GM18858 (cell line): ENCODE data around the gene USP17L12.
"Not testable (repeated sequence)": the region's sequence is repeated elsewhere in the genome, so short reads cannot be mapped to it uniquely, and the experiment has no call there.

Experiments used
- ATAC-seq: cut with Tn5 transposase; IDR thresholded peaks from one replicate; pipeline ENCODE4 v1.9.1; 2021; ENCODE audit not compliant: unreplicated experiment

Gene USP17L12, protein sequence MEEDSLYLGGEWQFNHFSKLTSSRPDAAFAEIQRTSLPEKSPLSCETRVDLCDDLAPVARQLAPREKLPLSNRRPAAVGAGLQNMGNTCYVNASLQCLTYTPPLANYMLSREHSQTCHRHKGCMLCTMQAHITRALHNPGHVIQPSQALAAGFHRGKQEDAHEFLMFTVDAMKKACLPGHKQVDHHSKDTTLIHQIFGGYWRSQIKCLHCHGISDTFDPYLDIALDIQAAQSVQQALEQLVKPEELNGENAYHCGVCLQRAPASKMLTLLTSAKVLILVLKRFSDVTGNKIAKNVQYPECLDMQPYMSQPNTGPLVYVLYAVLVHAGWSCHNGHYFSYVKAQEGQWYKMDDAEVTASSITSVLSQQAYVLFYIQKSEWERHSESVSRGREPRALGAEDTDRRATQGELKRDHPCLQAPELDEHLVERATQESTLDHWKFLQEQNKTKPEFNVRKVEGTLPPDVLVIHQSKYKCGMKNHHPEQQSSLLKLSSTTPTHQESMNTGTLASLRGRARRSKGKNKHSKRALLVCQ

GRCh38 chr4:9219852-9220251 is at the start of gene USP17L12:
TSS of gene USP17L12 (plus strand) at chr4:9220152. CDS start at chr4:9220152, 0 bp downstream.
- not testable (repeated sequence) for ATAC-seq

- not testable (repeated sequence) for ATAC-seq
Observed at GRCh38 chr4:9210357-9210756, 9.6 kb upstream of the USP17L12 start, which contains the start of gene USP17L10. TSS of gene USP17L10 (plus strand) at chr4:9210657. CDS start at chr4:9210657, 0 bp downstream.

GRCh38 chr4:9214701-9215100 is 5.3 kb upstream of the USP17L12 start:
- not testable (repeated sequence) for ATAC-seq

DNA sequence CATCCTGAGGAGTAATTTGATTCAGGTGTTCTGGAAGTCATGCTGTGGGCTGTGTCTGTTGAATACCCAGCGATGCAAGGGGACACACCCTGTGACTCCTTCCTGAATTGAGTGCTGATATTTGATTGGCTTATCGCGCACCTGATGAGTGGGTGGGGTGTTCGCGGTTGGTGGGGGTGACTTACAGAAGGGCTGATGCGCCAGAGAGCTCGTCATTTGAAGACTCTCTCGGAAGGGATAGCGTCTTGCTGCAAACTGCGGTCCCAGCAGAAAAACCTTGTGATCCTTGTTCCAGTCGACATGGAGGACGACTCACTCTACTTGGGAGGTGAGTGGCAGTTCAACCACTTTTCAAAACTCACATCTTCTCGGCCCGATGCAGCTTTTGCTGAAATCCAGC is 4.8 kb upstream of the USP17L12 start, which contains the start of gene USP17L11:
Gene USP17L11 (plus strand): TSS at position 301 of the 400 bp plus-strand sequence. CDS start 0 bp downstream, at position 301.
- ATAC-seq, result not testable (repeated sequence)

DNA sequence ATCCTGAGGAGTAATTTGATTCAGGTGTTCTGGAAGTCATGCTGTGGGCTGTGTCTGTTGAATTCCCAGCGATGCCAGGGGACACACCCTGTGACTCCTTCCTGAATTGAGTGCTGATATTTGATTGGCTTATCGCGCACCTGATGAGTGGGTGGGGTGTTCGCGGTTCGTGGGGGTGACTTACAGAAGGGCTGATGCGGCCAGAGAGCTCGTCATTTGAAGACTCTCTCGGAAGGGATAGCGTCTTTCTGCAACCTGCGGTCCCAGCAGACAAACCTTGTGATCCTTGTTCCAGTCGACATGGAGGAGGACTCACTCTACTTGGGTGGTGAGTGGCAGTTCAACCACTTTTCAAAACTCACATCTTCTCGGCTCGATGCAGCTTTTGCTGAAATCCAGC is 4.6 kb downstream of the USP17L12 start, which contains the start of gene USP17L13:
Gene USP17L13 (plus strand): TSS at position 301 of the 400 bp plus-strand sequence. CDS start 0 bp downstream, at position 301.
- not testable (repeated sequence) for ATAC-seq

GRCh38 chr4:9230249-9230648 is 10.3 kb downstream of the USP17L12 start:
- ATAC-seq, result not testable (repeated sequence)

GRCh38 chr4:9234085-9234484 is 14.1 kb downstream of the USP17L12 start, which contains the start of gene USP17L15:
TSS of gene USP17L15 (plus strand) at chr4:9234385. CDS start at chr4:9234385, 0 bp downstream.
- ATAC-seq, result not testable (repeated sequence)

- not testable (repeated sequence) for ATAC-seq
Observed at GRCh38 chr4:9238461-9238860, 18.5 kb downstream of the USP17L12 start.

DNA sequence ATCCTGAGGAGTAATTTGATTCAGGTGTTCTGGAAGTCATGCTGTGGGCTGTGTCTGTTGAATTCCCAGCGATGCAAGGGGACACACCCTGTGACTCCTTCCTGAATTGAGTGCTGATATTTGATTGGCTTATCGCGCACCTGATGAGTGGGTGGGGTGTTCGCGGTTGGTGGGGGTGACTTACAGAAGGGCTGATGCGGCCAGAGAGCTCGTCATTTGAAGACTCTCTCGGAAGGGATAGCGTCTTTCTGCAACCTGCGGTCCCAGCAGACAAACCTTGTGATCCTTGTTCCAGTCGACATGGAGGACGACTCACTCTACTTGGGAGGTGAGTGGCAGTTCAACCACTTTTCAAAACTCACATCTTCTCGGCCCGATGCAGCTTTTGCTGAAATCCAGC is 23.6 kb downstream of the USP17L12 start, which contains the start of gene USP17L17:
Gene USP17L17 (plus strand): TSS at position 301 of the 400 bp plus-strand sequence. CDS start 0 bp downstream, at position 301.
- not testable (repeated sequence) for ATAC-seq

DNA sequence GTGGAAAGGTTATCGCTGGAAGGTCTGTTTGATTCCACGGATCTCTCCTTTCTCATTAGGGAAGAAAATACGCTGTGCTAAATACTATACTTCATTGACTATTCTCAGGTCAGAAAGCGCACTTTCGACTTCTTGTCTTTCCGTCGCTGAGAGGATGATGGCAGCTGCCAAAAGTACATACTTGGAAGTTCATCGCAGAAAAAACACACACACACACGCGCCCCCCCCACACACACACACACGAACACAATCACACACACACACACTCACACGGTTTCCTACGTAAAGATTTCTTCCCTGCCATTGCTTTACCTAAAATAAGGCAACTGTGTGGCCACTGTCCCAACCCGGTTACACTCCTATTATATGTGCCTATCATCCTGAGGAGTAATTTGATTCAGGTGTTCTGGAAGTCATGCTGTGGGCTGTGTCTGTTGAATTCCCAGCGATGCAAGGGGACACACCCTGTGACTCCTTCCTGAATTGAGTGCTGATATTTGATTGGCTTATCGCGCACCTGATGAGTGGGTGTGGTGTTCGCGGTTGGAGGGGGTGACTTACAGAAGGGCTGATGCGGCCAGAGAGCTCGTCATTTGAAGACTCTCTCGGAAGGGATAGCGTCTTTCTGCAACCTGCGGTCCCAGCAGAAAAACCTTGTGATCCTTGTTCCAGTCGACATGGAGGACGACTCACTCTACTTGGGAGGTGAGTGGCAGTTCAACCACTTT is 28.2 kb downstream of the USP17L12 start, which contains the start of gene USP17L18:
Gene USP17L18 (plus strand): TSS at position 678 of the 728 bp plus-strand sequence. CDS start 0 bp downstream, at position 678.
- ATAC-seq, result not testable (repeated sequence)

DNA sequence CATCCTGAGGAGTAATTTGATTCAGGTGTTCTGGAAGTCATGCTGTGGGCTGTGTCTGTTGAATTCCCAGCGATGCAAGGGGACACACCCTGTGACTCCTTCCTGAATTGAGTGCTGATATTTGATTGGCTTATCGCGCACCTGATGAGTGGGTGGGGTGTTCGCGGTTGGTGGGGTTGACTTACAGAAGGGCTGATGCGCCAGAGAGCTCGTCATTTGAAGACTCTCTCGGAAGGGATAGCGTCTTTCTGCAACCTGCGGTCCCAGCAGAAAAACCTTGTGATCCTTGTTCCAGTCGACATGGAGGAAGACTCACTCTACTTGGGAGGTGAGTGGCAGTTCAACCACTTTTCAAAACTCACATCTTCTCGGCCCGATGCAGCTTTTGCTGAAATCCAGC is 33.1 kb downstream of the USP17L12 start, which contains the start of gene USP17L19:
Gene USP17L19 (plus strand): TSS at position 301 of the 400 bp plus-strand sequence. CDS start 0 bp downstream, at position 301.
- ATAC-seq, result not testable (repeated sequence)

- ATAC-seq, result not testable (repeated sequence)
Observed at GRCh38 chr4:9257824-9258223, 37.9 kb downstream of the USP17L12 start, which contains the start of gene USP17L20. TSS of gene USP17L20 (plus strand) at chr4:9258124. CDS start at chr4:9258124, 0 bp downstream.

DNA sequence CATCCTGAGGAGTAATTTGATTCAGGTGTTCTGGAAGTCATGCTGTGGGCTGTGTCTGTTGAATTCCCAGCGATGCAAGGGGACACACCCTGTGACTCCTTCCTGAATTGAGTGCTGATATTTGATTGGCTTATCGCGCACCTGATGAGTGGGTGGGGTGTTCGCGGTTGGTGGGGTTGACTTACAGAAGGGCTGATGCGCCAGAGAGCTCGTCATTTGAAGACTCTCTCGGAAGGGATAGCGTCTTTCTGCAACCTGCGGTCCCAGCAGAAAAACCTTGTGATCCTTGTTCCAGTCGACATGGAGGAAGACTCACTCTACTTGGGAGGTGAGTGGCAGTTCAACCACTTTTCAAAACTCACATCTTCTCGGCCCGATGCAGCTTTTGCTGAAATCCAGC is 42.6 kb downstream of the USP17L12 start, which contains the start of gene USP17L21:
Gene USP17L21 (plus strand): TSS at position 301 of the 400 bp plus-strand sequence. CDS start 0 bp downstream, at position 301.
- not testable (repeated sequence) for ATAC-seq

DNA sequence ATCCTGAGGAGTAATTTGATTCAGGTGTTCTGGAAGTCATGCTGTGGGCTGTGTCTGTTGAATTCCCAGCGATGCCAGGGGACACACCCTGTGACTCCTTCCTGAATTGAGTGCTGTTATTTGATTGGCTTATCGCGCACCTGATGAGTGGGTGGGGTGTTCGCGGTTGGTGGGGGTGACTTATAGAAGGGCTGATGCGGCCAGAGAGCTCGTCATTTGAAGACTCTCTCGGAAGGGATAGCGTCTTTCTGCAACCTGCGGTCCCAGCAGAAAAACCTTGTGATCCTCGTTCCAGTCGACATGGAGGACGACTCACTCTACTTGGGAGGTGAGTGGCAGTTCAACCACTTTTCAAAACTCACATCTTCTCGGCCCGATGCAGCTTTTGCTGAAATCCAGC is 47.4 kb downstream of the USP17L12 start, which contains the start of gene USP17L22:
Gene USP17L22 (plus strand): TSS at position 301 of the 400 bp plus-strand sequence. CDS start 0 bp downstream, at position 301.
- not testable (repeated sequence) for ATAC-seq
